NCI-H2029 treated with DMSO at 0.1 percent for 48 hours (cell line): ENCODE results near the gene SPIRE1.

ENCODE experiments used
- DNase-seq: peaks from one replicate; lab custom pipeline; 2025; lab: John Stamatoyannopoulos, UW

Gene SPIRE1

GRCh38 chr18:12657684-12658425, at the start of gene SPIRE1:
Gene SPIRE1, minus strand, starts transcription at chr18:12658107. Its CDS starts 241 bp downstream, at chr18:12657866.
- no peak for DNase-seq

- no peak for DNase-seq
These were observed 45.8 kb upstream of the SPIRE1 start for GRCh38 chr18:12703664-12704063.

- DNase-seq = no peak
These were observed 45.2 kb upstream of the SPIRE1 start for GRCh38 chr18:12703096-12703567.

GRCh38 chr18:12702221-12703095, 44.6 kb upstream of the SPIRE1 start, which contains the start of the genes CEP76 and PSMG2:
Gene CEP76, minus strand, starts transcription at chr18:12702723. Its CDS starts 175 bp downstream, at chr18:12702548.
Gene PSMG2, plus strand, starts transcription at chr18:12703042. Its CDS starts 66 bp downstream, at chr18:12703108.
- DNase-seq = peak; percentile 50

- no peak for DNase-seq
These were observed 43.3 kb upstream of the SPIRE1 start for GRCh38 chr18:12701161-12701560.

GRCh38 chr18:12699747-12700146, 41.8 kb upstream of the SPIRE1 start:
- no peak for DNase-seq

- no peak for DNase-seq
These were observed 36.1 kb upstream of the SPIRE1 start for GRCh38 chr18:12694032-12694431.

GRCh38 chr18:12692206-12692605, 34.3 kb upstream of the SPIRE1 start:
- no peak for DNase-seq

GRCh38 chr18:12689256-12689850, 31.4 kb upstream of the SPIRE1 start:
- no peak for DNase-seq

GRCh38 chr18:12686100-12686499, 28.2 kb upstream of the SPIRE1 start:
- DNase-seq = no peak

GRCh38 chr18:12679183-12679786, 21.4 kb upstream of the SPIRE1 start:
- DNase-seq = no peak

- no peak for DNase-seq
These were observed 10.1 kb upstream of the SPIRE1 start for GRCh38 chr18:12668041-12668440.

- peak; percentile 51 for DNase-seq
These were observed 2.1 kb upstream of the SPIRE1 start for GRCh38 chr18:12659904-12660605.

- no peak for DNase-seq
These were observed 675 bp upstream of the SPIRE1 start for GRCh38 chr18:12658426-12659138.

GRCh38 chr18:12656938-12657683, 796 bp downstream of the SPIRE1 start:
- no peak for DNase-seq

- no peak for DNase-seq
These were observed 1.3 kb downstream of the SPIRE1 start for GRCh38 chr18:12656605-12656937.

- no peak for DNase-seq
These were observed 2.9 kb downstream of the SPIRE1 start for GRCh38 chr18:12654971-12655370.

GRCh38 chr18:12652861-12653401, 5.0 kb downstream of the SPIRE1 start:
- DNase-seq = no peak

- DNase-seq = no peak
These were observed 6.3 kb downstream of the SPIRE1 start for GRCh38 chr18:12651651-12652050.

- no peak for DNase-seq
These were observed 10.1 kb downstream of the SPIRE1 start for GRCh38 chr18:12647773-12648172.
